ENCODE data around the gene INIP. TPM values are rescaled to one million over a fixed set of nuclear protein-coding genes. Genes with fewer than 3 reads are reported as not detected.

INIP gene
- total RNA-seq, 1 experiment from 2014 or later: 24.5 TPM

GRCh38 chr9:112711050-112711689, 6.7 kb downstream of the INIP start:
- H2AFZ ChIP-seq (ENCODE audit: low read length): no peak overlapping the region
- H3K79me1 ChIP-seq (ENCODE audit: insufficient read depth, low read depth, low read length, poor library complexity, severe bottlenecking): no peaks in the 10 kb centered on the region
- no peak overlapping the region for H3K23ac ChIP-seq (ENCODE audit: insufficient read length, low read depth, low read length)
- H3K4me3 Mint-ChIP-seq: no peak overlapping the region
- H3K9me3 ChIP-seq (ENCODE audit: control insufficient read depth, low read depth, low read length): no peaks in the 10 kb centered on the region
- H3K27me3 Mint-ChIP-seq (ENCODE audit: low read depth): no peaks in the 10 kb centered on the region
- H3K23me2 ChIP-seq (ENCODE audit: insufficient read length, low read depth, low read length, poor library complexity, severe bottlenecking): no peaks in the 10 kb centered on the region
- H4K8ac ChIP-seq (replicated peaks; ENCODE audit: insufficient read length, low read depth, low read length): no peak overlapping the region
- no peaks in the 10 kb centered on the region for H4K20me1 ChIP-seq (ENCODE audit: control insufficient read depth, insufficient read depth, insufficient read length)
- H3K27me3 ChIP-seq (ENCODE audit: insufficient read depth, low read length): no peaks in the 10 kb centered on the region
- no peak overlapping the region for H3K9ac ChIP-seq (ENCODE audit: extremely low read depth, insufficient read length, low read length)
- DNase-seq: no peak
- no peak overlapping the region for H3K56ac ChIP-seq (ENCODE audit: insufficient read length, low read depth, low read length)
- no peak overlapping the region for H4K5ac ChIP-seq (ENCODE audit: insufficient read length, low read depth, low read length)
- no peak overlapping the region for H2BK120ac ChIP-seq (ENCODE audit: low read depth, low read length, poor library complexity, severe bottlenecking)
- TF ChIP-seq CTCF (conservative IDR thresholded peaks at IDR 0.05): peak; percentile 77
- WGBS (ENCODE audit: extremely low coverage, insufficient read length, low lambda C conversion rate): no CpG with 5 or more reads among the region's 7 CpGs
- H3K27ac Mint-ChIP-seq: no peak overlapping the region
- no peak overlapping the region for H2BK12ac ChIP-seq (ENCODE audit: insufficient read length, low read depth, low read length)
- H3K9me3 Mint-ChIP-seq: peaks cover 5 to 7% of the 10 kb centered on the region in 2 experiments; a peak in 3 of 5 replicates
- H3K4ac ChIP-seq (ENCODE audit: low read depth, low read length): no peak overlapping the region
- peaks cover 0 to 3% of the 10 kb centered on the region in 2 experiments; a peak in 1 of 4 replicates for H3K4me1 Mint-ChIP-seq
- H2BK5ac ChIP-seq (ENCODE audit: insufficient read length, low read length): no peak overlapping the region
- H3K4me1 ChIP-seq (ENCODE audit: insufficient read depth, low read length): no peaks in the 10 kb centered on the region
- no peaks in the 10 kb centered on the region; the same call in 1 of the 2 replicates for H3K79me2 ChIP-seq (ENCODE audit: insufficient read depth, low read length)
- H2BK15ac ChIP-seq (ENCODE audit: low read depth, low read length): no peak overlapping the region
- no peak overlapping the region for H2BK20ac ChIP-seq (ENCODE audit: low read depth, low read length, poor library complexity, severe bottlenecking)
- no peak overlapping the region for H3T11ph ChIP-seq (ENCODE audit: low read length)
- no peak overlapping the region for H4K91ac ChIP-seq (ENCODE audit: insufficient read length, low read depth, low read length)
- no peak overlapping the region for H3K14ac ChIP-seq (ENCODE audit: insufficient read depth, low read length)
- no peak overlapping the region for H3K18ac ChIP-seq (ENCODE audit: insufficient read length, low read depth, low read length)
- no peak overlapping the region for H3K4me2 ChIP-seq (ENCODE audit: insufficient read depth, insufficient read length, low read length)
- H3K27ac ChIP-seq (ENCODE audit: insufficient read length, low read depth, low read length): no peak overlapping the region
- H3K36me3 Mint-ChIP-seq (ENCODE audit: insufficient read depth in 1 of 3, low read depth in 3 of 3): peaks cover 12 to 21% (median 16%) of the 10 kb centered on the region in 3 experiments; a peak in 6 of 7 replicates
- no peak overlapping the region for H2AK5ac ChIP-seq (ENCODE audit: insufficient read length, low read length)

All from H9 (cell line).